HL-60/S4 (cell line): Measurements from ENCODE around the gene SYT15.
"Not testable (repeated sequence)": the region's sequence is repeated elsewhere in the genome, so short reads cannot be mapped to it uniquely, and the experiment has no call there.

Source experiments
- in situ Hi-C: fragments of 300-500 bp; cut with MboI; formaldehyde crosslinking; loops from 2 replicates; pipeline ENCODE4 v1.14.3; 2022; ENCODE audit warnings: low sequenced_read_pairs

SYT15 gene

DNA sequence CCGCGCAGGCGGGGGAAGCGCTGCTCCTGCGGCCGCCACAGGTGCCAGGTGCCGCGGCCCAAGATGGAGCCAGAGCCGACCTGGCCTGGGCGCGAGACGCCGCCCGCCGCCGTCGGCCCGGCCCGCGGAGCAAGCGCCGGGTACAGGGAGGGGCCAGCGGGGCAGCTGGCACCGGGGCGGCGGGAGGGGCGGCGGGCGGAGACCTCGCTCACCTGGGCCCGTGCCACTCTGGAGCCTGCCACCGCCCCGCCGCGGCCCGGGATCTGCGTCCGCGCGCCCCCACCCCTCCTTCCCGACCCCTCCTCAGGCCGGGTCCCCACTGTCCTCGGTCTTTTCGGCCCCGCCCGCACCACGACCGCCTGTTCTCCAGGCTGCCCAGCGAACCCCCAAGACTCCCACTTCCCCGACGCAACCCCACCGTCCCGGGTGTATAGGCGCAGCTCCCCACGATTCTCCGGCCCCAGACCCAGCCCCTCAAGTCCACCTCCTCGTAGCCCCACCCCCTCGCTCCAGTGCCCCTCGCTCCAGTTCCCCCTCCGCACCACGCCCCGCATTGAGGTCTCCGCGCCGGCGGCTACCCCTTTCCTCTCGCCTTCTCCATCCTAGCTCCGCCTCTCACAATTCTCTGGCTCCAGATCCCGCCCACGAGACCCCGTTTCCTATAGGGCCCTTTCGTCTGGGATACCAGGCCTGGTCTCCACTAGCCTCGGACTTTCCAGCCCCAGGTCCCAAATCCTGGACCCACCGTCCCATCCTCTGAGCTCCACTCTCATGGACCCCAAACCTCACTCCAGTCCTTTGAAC, 22.2 kb upstream of the SYT15 start, which contains the start of gene GPRIN2:
TSS of gene GPRIN2 (minus strand) at position 144 of the 804 bp plus-strand sequence. CDS start 5,922 bp downstream, outside the sequence.
- in situ Hi-C loops: no loop called here

DNA sequence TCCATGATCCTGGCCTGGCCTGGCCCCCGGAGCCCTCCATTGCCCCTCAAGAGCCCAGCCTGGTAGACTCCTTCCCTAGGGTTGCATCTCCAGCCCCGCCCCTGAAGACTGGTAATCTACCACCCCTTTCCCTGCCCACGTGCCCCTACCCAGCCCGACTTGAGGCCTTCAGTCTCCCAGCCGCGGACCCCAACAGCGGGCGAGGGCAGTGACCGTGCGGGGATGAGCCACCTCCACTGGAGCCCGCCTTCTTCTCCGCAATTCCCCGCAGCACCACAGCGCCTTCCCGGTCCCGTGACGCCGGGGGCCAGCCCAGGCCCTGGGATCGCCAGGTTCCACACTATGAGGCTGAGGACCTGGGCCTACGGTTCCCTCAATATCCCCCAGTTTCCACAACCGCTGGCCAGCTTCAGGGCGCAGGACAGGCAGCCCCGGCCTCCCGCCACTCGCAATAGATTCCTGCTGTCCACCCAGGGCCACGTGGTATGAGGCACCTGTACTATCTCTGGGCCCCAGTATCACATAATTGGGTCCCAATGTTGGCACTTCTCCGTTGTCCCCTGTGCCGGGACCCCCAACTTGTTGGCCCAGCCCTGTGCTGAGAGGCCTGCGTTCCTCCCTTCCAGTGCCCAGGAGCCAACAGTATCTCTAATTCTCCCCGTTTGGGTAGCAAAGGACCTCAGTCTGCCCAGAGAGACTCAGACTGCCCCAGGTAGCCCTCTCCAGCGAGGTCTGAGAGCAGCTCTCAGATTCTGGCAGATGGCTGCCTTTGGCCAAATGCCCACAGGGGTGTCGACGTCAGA, 21.4 kb upstream of the SYT15 start:
- in situ Hi-C loops: no loop called here

DNA sequence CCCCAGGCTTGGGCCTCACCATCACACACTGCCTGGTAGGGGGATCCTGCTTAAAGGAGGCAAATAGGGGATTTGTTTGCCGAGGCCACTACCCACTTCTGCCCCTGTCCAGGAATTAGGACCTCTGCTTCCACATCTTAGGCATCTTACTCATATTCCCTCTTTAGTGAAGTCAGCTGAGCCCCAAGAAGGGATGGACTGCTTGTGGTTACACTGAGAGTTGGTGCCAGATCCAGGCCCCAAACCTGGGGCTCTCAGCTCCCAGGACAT, 20.9 kb upstream of the SYT15 start:
- in situ Hi-C loops: no loop called here

DNA sequence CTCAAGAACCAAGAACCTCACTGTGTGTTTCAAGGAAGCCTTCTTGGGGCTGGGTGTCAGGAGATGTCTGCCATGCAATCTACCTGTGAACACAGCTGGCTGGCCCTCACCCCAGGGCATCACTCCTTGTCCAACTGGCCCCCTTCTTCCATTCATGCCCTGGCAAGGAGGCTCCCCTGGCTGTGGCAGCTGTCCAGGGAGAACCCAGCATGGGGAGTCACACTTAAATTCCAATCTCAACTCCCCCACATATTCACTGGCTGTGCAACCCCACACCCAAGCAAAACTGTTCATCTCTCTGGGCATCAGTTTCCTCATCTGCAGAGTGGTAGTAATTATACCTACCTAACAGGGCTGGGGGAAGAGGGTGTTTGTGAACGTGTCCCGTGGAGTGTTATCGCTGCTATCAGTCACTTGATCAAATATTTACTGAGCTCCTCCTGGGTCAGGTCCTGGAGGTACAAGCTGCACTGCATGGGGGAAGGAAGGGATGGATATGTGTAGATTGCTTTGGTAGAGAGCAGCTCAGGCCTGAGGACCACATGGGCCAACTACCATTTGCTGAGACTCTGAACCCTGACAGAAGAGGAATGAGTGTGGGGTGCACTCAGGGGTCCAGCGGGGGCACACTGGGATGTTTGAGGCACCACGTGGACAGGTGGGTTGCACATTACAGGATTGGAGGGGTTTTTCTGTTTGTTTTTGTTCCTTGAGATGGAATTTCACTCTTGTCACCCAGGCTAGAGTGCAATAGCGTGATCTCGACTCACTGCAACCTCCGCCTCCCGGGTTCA, 20.3 kb upstream of the SYT15 start:
- in situ Hi-C loops: no loop called here

DNA sequence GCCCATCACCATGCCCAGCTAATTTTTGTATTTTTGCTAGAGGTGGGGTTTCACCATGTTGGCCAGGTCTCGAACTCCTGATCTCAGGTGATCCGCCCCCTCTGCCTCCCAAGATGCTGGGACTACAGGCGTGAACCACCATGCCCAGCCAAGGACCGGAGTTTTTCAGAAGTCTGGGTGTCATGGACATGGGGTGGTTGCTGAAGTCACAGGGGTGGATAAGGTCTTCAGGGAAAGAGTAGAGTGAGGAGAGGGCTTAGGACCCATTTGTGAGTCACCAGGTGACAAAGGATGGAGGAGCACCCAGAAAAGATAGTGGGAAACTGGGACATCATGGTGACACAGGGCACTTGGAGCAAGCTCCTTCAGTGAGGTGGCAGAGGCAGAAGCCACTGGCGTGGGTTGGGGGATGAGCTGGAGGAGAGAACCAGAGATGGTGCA, 19.7 kb upstream of the SYT15 start:
- in situ Hi-C loops: no loop called here

DNA sequence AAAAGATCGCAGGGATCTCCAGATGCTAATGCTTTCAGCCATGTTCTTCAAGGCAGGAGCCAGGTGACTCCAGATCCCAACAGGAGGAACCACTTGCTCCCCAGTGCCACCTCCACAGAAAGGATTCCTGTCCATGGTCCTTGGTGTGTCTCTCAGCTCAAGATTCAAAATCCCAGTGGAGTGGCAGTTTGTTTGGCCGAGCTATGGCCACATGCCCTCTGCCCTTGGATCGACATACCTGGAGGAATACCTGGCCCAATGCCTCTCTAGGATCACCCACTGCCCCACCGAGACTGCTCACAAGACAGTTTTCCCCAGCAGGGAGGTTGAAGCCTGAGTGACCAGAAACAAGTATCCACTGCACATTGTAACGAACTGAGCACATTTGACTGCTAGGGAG, 18.5 kb upstream of the SYT15 start:
- in situ Hi-C loops: no loop called here

DNA sequence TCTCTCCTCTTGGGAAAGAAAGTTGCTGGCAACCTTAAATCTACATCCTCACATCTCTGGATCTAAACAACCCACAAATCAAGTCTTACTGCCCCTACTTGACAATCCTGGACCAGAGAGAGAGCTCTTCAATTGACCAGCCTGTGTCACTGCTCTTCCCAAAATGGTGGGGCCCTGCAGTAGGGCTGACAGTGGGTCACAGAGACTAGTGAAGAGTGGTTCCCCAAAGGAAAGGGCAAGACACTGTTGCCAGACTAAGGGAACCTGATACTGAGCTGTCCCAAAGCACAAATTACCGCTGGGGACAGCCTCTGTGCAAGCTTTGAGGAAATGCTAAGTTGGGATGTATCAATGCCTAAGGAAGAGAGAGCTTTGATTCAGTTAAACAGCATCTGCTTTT, 18.0 kb upstream of the SYT15 start:
- in situ Hi-C loops: no loop called here

DNA sequence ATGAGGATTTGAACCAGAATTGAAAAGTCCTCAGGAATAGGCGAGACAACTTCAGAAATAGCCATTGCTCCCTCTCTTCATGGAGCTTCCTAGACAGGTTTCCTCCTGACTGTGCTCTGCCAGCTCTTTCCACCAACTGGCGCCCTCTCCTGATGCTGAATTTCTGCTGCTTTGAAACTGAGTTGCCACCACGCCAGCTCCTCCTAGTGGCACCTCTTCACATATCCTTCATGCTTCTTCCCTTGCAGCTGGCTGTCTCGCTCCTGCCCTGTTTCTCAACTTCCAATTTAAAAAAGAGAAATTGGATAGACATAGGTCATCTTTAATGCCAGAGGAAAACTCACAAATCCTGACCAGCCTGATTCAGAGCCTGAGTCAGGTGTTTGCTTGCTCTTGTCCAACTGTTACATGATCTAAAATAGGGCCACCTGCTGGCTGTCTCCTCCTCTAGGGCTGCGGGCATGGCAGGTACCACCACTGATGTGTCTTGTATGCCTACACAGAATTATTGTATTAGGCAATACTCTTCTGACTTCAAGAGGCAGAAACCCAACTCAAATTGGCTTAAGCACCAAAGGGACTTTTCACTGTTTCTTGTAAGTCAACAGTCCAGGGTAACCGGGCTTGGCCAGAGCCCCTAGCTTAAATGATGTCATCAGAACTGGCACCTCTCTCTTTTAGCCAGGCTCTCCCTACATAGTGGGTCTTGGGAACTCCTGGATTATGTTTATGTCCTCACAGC, 13.2 kb upstream of the SYT15 start:
- in situ Hi-C loops: not testable (repeated sequence)

DNA sequence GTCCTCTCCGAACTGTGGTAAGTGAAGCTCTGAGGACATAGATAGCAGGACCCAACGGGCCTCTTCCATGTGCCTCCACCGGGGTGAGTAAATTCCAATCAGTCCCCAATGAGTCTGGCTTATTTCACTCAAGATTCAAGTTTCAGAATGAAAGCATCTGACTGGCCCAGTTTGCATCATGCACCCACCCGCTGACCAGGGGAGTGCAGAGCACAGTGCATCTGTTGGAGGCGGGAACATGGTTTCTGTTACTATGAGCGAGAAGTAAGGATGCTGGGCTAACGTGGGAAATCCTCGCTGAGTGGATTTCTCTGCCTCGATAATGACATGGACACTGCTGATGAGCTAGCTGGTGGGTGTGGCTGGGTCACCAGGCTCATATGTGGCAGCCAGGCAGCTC, 11.8 kb upstream of the SYT15 start:
- in situ Hi-C loops: not testable (repeated sequence)

DNA sequence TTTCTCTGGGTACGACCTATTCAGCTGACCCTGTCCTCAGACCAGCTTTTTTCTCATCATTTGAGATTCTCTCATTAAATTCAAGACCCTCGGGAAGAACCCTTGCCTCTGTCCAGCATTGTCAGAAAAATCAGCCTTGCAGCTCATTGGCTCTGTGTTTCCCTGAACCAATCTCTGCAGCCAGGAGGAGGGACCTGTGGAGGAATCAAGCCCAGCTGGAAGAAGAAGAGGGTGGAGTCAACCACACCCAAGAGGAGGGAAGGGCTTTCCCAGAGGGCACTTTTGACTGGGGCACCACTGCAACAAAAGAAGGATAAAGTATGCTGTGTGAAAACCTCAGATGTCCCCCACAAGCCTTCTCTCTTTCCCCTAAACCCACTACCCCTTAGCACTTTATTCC, 8.3 kb upstream of the SYT15 start:
- in situ Hi-C loops: not testable (repeated sequence)

DNA sequence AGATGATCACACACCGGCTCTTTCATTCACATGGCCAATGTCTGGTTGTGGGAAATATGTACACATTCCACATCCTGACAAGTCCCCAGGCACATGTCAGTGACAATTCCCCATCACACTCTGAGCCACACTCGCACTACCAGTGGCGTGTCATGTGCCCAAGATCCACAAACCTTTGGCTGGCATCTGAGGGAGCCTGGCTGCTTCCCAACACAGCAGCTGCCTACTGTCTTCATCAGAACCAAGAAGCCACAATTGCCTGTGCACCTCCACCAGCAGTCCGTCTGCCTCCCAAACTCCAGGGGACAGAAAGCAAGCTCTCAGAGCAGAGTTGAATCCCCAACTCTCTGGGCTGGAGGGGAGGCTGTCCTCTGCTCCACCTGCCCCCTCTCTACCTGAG, 6.2 kb upstream of the SYT15 start:
- in situ Hi-C loops: not testable (repeated sequence)

DNA sequence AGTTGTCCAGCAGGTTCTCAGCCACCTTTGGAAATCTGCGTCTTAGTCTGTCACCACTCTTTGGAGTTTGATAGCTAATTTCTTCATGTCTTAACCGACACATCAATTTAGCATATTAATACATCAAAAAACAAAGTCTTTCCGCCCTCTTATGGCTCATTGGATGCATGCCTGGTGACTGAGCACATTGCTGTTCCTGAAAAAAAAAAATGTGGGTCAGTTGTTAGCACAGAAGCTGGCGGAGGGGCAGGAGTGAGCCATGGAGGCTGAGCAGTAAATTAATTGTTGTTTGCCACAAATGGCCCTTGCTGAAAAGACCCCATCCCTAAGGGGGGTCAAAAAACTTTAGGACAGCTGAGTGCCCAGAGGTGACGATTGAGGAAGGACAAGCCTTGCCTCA, 5.6 kb upstream of the SYT15 start:
- in situ Hi-C loops: not testable (repeated sequence)

DNA sequence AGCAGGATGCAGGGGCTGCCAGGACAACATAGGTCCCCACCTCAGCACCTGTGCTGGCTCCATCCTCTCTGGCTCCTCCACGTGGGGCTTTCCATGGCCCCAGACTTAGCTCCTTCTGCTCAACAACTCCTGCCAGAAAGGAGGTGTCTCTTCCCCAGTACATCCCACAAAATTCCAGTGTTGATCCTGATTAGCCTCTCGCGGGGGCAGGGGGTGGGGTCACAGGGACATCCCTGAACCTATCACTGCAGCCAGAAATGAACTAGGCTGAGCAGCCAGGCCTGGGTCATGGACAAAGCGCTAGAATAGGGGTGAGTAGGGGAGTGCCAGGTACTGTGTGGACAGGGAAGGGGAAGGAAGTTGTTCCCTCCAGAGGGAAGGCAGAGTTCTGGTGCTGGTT, 5.0 kb upstream of the SYT15 start:
- in situ Hi-C loops: not testable (repeated sequence)

DNA sequence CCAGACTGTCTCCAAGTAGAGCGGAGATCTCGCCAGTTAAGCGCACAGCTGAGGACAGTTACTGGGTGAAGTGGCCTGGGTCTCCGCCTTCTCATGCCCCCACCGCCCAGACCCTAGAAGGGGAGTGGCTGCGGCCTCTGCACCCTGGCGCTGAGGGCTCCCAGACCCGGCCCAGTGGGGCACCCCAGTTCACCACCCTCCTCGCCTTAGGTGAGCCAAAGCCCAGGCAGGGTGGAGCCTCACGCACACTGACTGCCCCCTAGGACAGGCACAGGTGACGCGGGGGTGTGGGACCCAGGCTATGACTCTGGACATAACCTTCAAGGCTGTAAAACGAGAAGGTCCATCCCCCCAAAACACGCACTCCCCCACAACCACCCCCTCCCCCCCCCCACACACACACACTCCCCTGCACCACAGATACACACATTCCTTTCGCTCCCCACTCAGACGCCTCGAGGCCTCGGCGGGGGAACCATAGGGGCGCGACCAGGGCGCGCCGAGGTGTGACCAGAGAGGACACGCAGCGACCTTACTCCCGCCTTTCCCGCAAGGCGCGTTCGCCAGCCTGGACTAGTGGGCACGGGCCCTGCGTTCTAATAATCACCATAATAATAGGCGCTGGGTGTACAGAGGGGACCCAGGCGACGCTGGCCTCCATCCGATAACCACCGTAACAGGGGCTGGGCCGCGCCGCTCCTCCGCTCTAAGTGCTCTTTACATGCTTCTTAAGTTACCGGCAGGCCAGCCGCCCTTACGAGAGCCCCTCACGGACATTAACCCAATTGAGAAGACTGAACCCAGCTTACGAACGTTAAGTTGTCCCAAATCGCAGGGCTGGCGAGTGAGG, 1.1 kb upstream of the SYT15 start:
- in situ Hi-C loops: not testable (repeated sequence)

DNA sequence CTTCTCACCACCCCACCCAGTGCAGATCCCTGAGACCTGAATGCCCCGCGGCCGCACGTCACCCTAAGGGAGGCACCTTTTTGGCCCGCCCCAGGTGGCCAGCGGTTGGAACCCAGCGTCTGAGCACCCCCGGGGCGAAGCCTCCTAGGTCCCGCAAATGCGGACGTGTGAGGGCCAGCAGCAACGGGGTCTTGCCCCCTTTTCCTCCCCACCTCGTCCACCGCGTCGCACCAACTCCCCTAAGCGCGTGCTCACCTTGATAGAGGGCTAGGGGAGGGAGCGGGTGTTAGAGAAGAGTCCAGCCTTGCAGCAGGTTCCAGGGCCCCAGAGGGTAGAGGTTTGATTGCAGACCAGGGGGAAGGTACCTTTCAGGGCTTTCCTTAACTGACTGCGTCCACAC, 450 bp downstream of the SYT15 start:
- in situ Hi-C loops: not testable (repeated sequence)

DNA sequence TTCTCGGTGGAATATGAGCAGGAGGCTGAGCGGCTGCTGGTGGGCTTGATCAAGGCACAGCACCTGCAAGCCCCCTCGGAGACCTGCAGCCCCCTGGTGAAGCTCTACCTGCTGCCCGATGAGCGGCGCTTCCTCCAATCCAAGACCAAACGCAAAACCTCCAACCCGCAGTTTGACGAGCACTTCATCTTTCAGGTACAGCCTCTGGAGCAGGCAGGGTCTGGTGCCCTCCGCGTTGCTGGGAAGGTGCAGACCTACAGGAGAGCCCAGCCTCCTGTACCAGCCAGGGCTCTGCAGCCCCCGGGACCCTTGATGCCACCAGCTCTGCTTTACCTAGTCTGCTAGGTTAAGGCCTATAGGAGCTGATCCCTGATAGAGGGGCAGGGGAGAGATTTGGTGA, 3.1 kb downstream of the SYT15 start:
- in situ Hi-C loops: not testable (repeated sequence)

DNA sequence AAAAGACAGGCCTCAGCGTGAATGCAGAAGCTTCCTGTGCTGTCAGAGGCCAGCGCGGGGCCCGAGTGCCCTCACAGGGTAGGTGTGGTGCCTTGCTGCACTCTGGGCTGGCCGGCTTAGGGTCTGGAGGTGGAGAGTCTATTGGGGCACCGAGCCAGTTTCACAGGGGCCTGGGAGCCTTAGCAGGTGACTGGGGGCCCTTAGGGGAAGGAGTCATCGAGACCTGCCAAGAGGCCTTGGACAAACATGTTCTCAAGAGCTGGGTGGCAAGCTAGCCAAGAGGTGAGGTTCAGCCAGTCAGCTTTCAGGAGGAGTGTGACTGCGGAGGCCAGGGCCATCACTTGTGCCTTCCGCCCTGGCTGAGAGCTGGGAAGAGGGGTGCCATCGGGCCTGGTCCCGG, 3.6 kb downstream of the SYT15 start:
- in situ Hi-C loops: not testable (repeated sequence)

DNA sequence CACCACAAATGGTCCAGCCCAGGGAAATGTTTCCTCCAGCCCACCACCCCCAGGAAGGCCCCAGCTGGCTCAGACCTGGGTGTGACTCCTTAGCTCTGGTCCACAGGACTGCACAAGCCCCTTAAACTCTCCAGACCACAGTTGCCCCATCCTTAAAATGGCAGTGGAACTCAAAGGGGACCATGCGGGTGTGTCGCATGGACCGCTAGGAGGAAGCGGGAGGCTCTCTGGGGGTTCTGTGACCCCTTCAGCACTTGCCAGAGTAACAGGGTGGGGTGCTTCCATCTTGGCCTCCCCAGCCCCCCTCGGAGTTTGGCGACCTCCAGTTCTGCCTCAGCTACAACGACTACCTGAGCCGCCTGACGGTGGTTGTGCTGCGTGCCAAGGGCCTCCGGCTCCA, 5.3 kb downstream of the SYT15 start:
- in situ Hi-C loops: not testable (repeated sequence)

DNA sequence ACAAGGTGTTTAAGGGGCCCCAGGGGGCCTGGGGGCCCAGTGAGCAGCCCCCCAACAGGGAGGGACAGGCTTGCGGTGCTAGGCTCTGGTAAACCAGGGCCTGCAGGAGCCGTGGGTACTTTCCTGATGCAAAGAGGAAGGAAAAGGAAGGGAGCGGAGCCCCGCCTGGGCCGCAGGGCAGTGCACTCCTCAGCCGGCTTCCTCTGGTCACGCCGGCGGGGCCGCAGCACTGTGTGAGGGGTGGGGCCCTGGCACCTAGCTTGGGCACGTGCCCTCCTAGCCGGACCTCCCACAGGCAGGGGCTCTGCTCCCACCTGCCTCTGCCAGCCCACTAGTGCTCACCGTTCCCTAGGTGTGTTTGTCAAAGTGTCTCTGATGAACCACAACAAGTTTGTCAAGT, 6.3 kb downstream of the SYT15 start:
- in situ Hi-C loops: not testable (repeated sequence)

DNA sequence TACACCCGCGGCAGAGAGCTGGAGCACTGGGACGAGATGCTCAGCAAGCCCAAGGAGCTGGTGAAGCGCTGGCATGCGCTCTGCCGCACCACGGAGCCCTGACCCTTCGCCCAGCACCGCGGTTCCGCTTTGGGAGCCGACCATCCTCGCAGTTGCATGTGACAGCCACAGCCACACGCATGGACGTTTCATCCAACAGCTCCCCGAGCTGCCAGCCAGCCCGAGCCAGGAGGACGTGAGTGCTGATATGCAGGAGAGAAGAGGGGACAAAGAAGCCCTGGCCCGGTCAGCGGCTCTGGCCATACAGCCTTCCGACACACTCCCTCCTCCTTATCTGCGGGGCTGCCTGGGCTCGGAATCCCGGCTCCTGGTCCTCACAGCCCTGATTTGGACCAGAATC, 8.6 kb downstream of the SYT15 start:
- in situ Hi-C loops: not testable (repeated sequence)
